ENCODE data around the gene DLG2.

The DLG2 gene

DNA sequence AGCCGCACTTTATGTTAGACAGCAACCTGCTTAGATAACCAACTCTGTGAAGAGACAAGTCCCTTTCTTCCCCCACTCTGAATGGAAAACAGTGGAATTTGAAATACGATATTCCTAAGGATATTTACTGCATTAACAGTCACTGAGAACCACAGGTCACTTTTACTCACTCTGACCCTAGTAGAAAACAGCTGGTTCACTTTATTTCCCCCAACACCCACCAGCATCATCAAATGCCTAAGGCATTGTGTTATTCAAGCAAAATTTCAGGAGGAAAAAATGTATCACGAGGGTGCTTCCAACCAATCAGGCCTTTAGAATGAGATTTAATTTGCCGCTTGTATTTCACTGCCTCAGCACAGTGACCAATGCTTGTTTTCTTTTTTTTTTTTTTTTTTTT is 1206.9 kb downstream of the DLG2 start:
- no peaks in the 10 kb centered on the region for H3F3A ChIP-seq (ENCODE audit: insufficient read depth, low read length)
- no peak overlapping the region for H3K4me3 ChIP-seq (ENCODE audit: low read length)
- H3K27ac ChIP-seq (ENCODE audit: low read length): no peak overlapping the region
- no peaks in the 10 kb centered on the region for H3K79me2 ChIP-seq (ENCODE audit: low read length)
- no peak overlapping the region for H3K4me2 ChIP-seq (ENCODE audit: low read depth, low read length)
- H3K4me1 ChIP-seq (ENCODE audit: low read length): no peaks in the 10 kb centered on the region
- no peaks in the 10 kb centered on the region for H3K9me3 ChIP-seq (replicated peaks; ENCODE audit: insufficient read depth, low read length)
- H4K20me1 ChIP-seq (ENCODE audit: insufficient read depth, low read length): no peaks in the 10 kb centered on the region
- no peaks in the 10 kb centered on the region for H3K27me3 ChIP-seq (replicated peaks; ENCODE audit: insufficient read depth, low read length)
- H3K9ac ChIP-seq (ENCODE audit: low read length): no peak overlapping the region
- no peak for TF ChIP-seq EZH2 (optimal IDR thresholded peaks at IDR 0.05; ENCODE audit: low read depth, low read length)
- TF ChIP-seq, protein P1, sequence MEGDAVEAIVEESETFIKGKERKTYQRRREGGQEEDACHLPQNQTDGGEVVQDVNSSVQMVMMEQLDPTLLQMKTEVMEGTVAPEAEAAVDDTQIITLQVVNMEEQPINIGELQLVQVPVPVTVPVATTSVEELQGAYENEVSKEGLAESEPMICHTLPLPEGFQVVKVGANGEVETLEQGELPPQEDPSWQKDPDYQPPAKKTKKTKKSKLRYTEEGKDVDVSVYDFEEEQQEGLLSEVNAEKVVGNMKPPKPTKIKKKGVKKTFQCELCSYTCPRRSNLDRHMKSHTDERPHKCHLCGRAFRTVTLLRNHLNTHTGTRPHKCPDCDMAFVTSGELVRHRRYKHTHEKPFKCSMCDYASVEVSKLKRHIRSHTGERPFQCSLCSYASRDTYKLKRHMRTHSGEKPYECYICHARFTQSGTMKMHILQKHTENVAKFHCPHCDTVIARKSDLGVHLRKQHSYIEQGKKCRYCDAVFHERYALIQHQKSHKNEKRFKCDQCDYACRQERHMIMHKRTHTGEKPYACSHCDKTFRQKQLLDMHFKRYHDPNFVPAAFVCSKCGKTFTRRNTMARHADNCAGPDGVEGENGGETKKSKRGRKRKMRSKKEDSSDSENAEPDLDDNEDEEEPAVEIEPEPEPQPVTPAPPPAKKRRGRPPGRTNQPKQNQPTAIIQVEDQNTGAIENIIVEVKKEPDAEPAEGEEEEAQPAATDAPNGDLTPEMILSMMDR (IDR thresholded peaks at IDR 0.05; ENCODE audit: low read length): no peak
- no peak for TF ChIP-seq EZH2phosphoT487 (IDR thresholded peaks at IDR 0.05; ENCODE audit: low read length)
- H3K36me3 ChIP-seq (replicated peaks; ENCODE audit: insufficient read depth, low read length): no peaks in the 10 kb centered on the region
- H3K9me2 ChIP-seq (replicated peaks; ENCODE audit: insufficient read depth, low read length): no peaks in the 10 kb centered on the region
- H2AFZ ChIP-seq (ENCODE audit: low read length): no peak overlapping the region
- no peak for DNase-seq

DNA sequence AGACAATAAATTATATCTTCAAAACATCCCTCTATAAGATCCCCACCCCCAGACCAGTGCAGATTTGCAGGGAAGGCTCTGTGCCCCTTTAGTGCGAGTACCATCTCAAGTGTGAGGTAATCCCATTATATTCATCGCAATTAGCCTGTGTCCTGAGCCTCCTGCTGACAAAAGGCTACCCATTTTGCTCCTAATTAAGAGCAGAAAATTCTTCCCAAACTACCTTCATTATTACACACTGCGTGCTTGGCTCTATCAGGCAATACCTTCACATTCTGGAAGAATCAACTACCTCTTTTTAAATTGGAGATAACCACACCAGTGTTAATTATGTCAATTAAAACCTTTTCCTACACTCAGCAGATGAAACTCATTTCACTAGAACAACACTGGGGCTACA is 1207.5 kb downstream of the DLG2 start:
- H3K27me3 ChIP-seq (replicated peaks; ENCODE audit: insufficient read depth, low read length): no peaks in the 10 kb centered on the region
- H3K4me1 ChIP-seq (ENCODE audit: low read length): no peaks in the 10 kb centered on the region
- no peak overlapping the region for H3K9ac ChIP-seq (ENCODE audit: low read length)
- H3K36me3 ChIP-seq (replicated peaks; ENCODE audit: insufficient read depth, low read length): no peaks in the 10 kb centered on the region
- H4K20me1 ChIP-seq (ENCODE audit: insufficient read depth, low read length): no peaks in the 10 kb centered on the region
- H3K79me2 ChIP-seq (ENCODE audit: low read length): no peaks in the 10 kb centered on the region
- H3K27ac ChIP-seq (ENCODE audit: low read length): no peak overlapping the region
- TF ChIP-seq, protein P1 (IDR thresholded peaks at IDR 0.05; ENCODE audit: low read length): no peak
- TF ChIP-seq EZH2 (optimal IDR thresholded peaks at IDR 0.05; ENCODE audit: low read depth, low read length) (no peak), EZH2phosphoT487 (IDR thresholded peaks at IDR 0.05; ENCODE audit: low read length) (no peak)
- H3K9me2 ChIP-seq (replicated peaks; ENCODE audit: insufficient read depth, low read length): no peaks in the 10 kb centered on the region
- no peak overlapping the region for H3K4me3 ChIP-seq (ENCODE audit: low read length)
- no peak overlapping the region for H3K4me2 ChIP-seq (ENCODE audit: low read depth, low read length)
- H2AFZ ChIP-seq (ENCODE audit: low read length): no peak overlapping the region
- no peaks in the 10 kb centered on the region for H3F3A ChIP-seq (ENCODE audit: insufficient read depth, low read length)
- H3K9me3 ChIP-seq (replicated peaks; ENCODE audit: insufficient read depth, low read length): no peaks in the 10 kb centered on the region
- DNase-seq: no peak

- Histone ChIP-seq H3K9me2 (replicated peaks; ENCODE audit: insufficient read depth, low read length) (no peaks in the 10 kb centered on the region), H3K27me3 (replicated peaks; ENCODE audit: insufficient read depth, low read length) (no peaks in the 10 kb centered on the region), H2AFZ (ENCODE audit: low read length) (no peak overlapping the region), H3K4me3 (ENCODE audit: low read length) (no peak overlapping the region), H3K4me1 (ENCODE audit: low read length) (no peaks in the 10 kb centered on the region), H3K4me2 (ENCODE audit: low read depth, low read length) (no peak overlapping the region), H3F3A (ENCODE audit: insufficient read depth, low read length) (no peaks in the 10 kb centered on the region), H3K36me3 (replicated peaks; ENCODE audit: insufficient read depth, low read length) (no peaks in the 10 kb centered on the region), H3K9ac (ENCODE audit: low read length) (no peak overlapping the region), H3K79me2 (ENCODE audit: low read length) (no peaks in the 10 kb centered on the region), H3K9me3 (replicated peaks; ENCODE audit: insufficient read depth, low read length) (no peaks in the 10 kb centered on the region), H4K20me1 (ENCODE audit: insufficient read depth, low read length) (no peaks in the 10 kb centered on the region), H3K27ac (ENCODE audit: low read length) (no peak overlapping the region)
- TF ChIP-seq, protein P1 (IDR thresholded peaks at IDR 0.05; ENCODE audit: low read length): no peak
- TF ChIP-seq EZH2 (optimal IDR thresholded peaks at IDR 0.05; ENCODE audit: low read depth, low read length) (no peak), EZH2phosphoT487 (IDR thresholded peaks at IDR 0.05; ENCODE audit: low read length) (no peak)
- DNase-seq: no peak
These were observed 1212.2 kb downstream of the DLG2 start for GRCh38 chr11:84414920-84415319.

Data from MM.1S (cell line).